ENCODE data around the gene MINDY1. TPM values are rescaled to one million over a fixed set of nuclear protein-coding genes. Genes with fewer than 3 reads are reported as not detected.

Gene MINDY1
- total RNA-seq, 3 donors from 2014 or later = 44.5 to 52.0 (median 51.8) TPM

- TF ChIP-seq CTCF (IDR thresholded peaks at IDR 0.05) = no peak
- no peak for ATAC-seq
- Histone ChIP-seq H3K9me3 (no peaks in the 10 kb centered on the region), H3K36me3 (ENCODE audit: low read depth) (peaks cover 2% of the 10 kb centered on the region), H3K4me3 (no peak overlapping the region), H3K4me1 (ENCODE audit: low read depth) (no peaks in the 10 kb centered on the region)
- no peak for DNase-seq
- intact Hi-C loops (cut with DNase I, micrococcal nuclease) = no loop called here
Measured at GRCh38 chr1:150957666-150958065, 49.0 kb downstream of the MINDY1 start.

- H3K9me3 ChIP-seq = no peaks in the 10 kb centered on the region
- H3K4me3 ChIP-seq = no peak overlapping the region
- H3K4me1 ChIP-seq (ENCODE audit: low read depth) = no peaks in the 10 kb centered on the region
- ATAC-seq = no peak
- H3K36me3 ChIP-seq (ENCODE audit: low read depth) = peaks cover 6% of the 10 kb centered on the region
- intact Hi-C loops (cut with DNase I, micrococcal nuclease) = no loop called here
- TF ChIP-seq CTCF (IDR thresholded peaks at IDR 0.05) = no peak
- DNase-seq = no peak
Measured at GRCh38 chr1:150955280-150955679, 51.4 kb downstream of the MINDY1 start.

GRCh38 chr1:150954708-150955107, 52.0 kb downstream of the MINDY1 start:
- TF ChIP-seq CTCF (IDR thresholded peaks at IDR 0.05) = no peak
- ATAC-seq (no peak), DNase-seq (no peak)
- Histone ChIP-seq H3K4me3 (no peak overlapping the region), H3K36me3 (ENCODE audit: low read depth) (peaks cover 9% of the 10 kb centered on the region), H3K9me3 (no peaks in the 10 kb centered on the region), H3K4me1 (ENCODE audit: low read depth) (no peaks in the 10 kb centered on the region)
- intact Hi-C loops (cut with DNase I, micrococcal nuclease) = no loop called here

Other genes starting within 250 kb of the MINDY1 start
- gene CTSS, start 241.1 kb downstream of the MINDY1 start, total RNA-seq = 100 to 1,000 TPM; 290 to 577 (median 544) TPM
- 10 to 100 TPM; 15.4 to 64.0 (median 30.3) TPM for gene CTSK, start 198.6 kb downstream of the MINDY1 start, total RNA-seq
- gene ARNT, start 130.3 kb downstream of the MINDY1 start, total RNA-seq = 10 to 100 TPM; 42.1 to 54.6 (median 42.7) TPM
- not detected for gene CTXND2, start 119.8 kb downstream of the MINDY1 start, total RNA-seq
- 10 to 100 TPM; 35.4 to 49.4 (median 42.8) TPM for gene SETDB1, start 80.5 kb downstream of the MINDY1 start, total RNA-seq
- 100 to 1,000 TPM; 142 to 209 (median 186) TPM for gene CERS2, start 32.1 kb downstream of the MINDY1 start, total RNA-seq
- not detected for gene ANXA9, start 24.6 kb downstream of the MINDY1 start, total RNA-seq
- gene PRUNE1, start 1.5 kb upstream of the MINDY1 start, total RNA-seq = 10 to 100 TPM; 21.3 to 27.5 (median 23.3) TPM
- gene BNIPL, start 29.7 kb upstream of the MINDY1 start, total RNA-seq = 1 to 10 TPM in 1 of 3 donors, under 1 TPM in 2; 0.41 to 1.1 (median 0.63) TPM
- 1 to 10 TPM; 1.3 to 4.0 (median 1.3) TPM for gene C1orf56, start 40.8 kb upstream of the MINDY1 start, total RNA-seq
- 10 to 100 TPM; 69.2 to 78.5 (median 73.5) TPM for gene CDC42SE1, start 52.7 kb upstream of the MINDY1 start, total RNA-seq
- 1 to 10 TPM in 1 of 3 donors, under 1 TPM in 2; 0.09 to 5.4 (median 0.65) TPM for gene MLLT11, start 53.5 kb upstream of the MINDY1 start, total RNA-seq
- 10 to 100 TPM; 15.1 to 18.7 (median 18.6) TPM for gene GABPB2, start 63.9 kb upstream of the MINDY1 start, total RNA-seq
- gene SEMA6C, start 139.7 kb upstream of the MINDY1 start, total RNA-seq = 1 to 10 TPM; 1.9 to 9.3 (median 4.3) TPM
- gene TNFAIP8L2, start 149.7 kb upstream of the MINDY1 start, total RNA-seq = 1 to 10 TPM; 1.3 to 2.8 (median 2.5) TPM
- 10 to 100 TPM in 2 of 3 donors, 1 to 10 TPM in 1; 7.6 to 14.0 (median 10.0) TPM for gene LYSMD1, start 159.0 kb upstream of the MINDY1 start, total RNA-seq
- 10 to 100 TPM; 27.9 to 37.8 (median 28.1) TPM for gene SCNM1, start 159.2 kb upstream of the MINDY1 start, total RNA-seq
- gene TMOD4, start 169.1 kb upstream of the MINDY1 start, total RNA-seq = 1 to 10 TPM in 2 of 3 donors, not detected in 1; 1.0 to 2.5 TPM
- 10 to 100 TPM; 32.1 to 56.5 (median 35.3) TPM for gene VPS72, start 183.3 kb upstream of the MINDY1 start, total RNA-seq
- 10 to 100 TPM; 38.4 to 47.5 (median 39.2) TPM for gene PIP5K1A, start 191.7 kb upstream of the MINDY1 start, total RNA-seq
- 100 to 1,000 TPM in 1 of 3 donors, 10 to 100 TPM in 2; 90.2 to 150 (median 95.1) TPM for gene PSMD4, start 247.8 kb upstream of the MINDY1 start, total RNA-seq